ENCODE data around the gene GLRX5.
A peak's percentile ranks its signal among the peaks of the same experiment; 100 is the strongest.
"Not testable (repeated sequence)": the region's sequence is repeated elsewhere in the genome, so short reads cannot be mapped to it uniquely, and the experiment has no call there.

Gene GLRX5

DNA sequence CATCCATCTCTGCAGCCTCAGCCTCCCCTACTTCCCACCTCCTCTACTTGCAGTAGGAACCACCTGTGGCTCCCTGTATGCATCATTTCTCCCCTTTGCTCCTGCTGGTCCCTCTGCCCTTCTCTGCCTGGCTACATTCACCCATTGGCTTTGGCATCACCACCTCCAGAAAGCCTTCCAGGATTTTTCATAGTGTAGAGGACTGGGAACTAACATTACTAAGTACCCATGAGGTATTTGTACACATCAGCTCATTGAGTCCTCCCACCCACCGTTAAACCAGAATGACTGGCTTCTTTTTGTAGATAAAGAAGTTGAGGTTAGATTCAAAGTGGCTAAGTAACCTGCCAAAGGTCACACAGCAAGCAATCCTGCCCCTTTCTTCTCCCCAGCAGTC is 35.5 kb upstream of the GLRX5 start:
- DNase-seq, result no peak

DNA sequence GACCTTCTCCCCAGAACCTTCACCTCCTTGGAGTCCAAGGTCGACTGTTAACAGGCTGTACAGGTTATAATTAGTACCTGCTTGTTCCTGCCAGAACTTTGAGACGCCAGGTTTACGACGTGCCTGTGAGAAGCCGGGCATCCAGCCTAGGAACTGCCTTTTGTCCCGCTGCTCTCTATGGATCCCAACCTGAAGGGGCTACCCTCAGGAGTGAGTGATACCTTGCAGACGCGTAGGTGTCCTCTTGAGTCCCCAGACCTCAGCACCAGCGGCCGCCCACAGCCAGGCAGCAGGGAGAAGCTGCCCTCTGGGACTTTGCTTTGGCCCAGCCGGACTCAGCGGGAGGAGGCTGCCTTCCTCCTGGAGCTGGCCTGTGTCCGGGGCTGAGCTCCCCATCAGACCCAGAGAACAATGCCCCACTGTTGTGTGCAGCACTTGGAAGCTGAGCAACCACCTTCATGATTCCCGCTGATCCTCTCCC is 34.6 kb upstream of the GLRX5 start:
- DNase-seq, result no peak

DNA sequence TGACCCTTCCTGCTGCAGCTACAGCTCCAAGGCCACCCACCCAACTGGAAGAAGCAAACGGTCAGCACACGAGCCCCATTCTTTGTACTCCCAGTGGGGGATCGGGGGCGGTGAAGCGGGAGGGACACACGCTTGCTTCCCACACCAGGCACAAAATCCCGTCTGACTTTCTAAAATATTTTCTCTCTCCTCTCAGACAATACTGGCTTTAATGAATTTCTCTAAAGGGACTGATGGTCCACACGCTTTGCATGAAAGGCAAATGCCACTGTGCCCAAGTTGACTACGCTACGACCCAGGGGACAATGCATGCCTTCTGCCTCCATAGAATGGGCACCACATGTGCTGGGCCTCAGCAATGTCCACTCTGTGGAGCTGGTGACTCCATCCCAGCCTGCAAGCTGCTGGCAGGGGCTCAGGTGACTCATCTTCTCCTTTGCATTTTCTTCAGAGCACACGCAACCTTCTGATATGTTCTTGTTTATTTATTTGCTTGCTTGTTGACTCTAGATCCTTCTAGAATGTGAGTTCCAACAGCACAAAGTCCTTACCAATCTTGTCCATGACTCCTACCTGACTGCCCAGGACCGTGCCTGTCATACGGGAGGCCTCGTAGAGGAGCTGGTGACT is 34.0 kb upstream of the GLRX5 start:
- peak; percentile 51 to 57 (median 55) for DNase-seq

DNA sequence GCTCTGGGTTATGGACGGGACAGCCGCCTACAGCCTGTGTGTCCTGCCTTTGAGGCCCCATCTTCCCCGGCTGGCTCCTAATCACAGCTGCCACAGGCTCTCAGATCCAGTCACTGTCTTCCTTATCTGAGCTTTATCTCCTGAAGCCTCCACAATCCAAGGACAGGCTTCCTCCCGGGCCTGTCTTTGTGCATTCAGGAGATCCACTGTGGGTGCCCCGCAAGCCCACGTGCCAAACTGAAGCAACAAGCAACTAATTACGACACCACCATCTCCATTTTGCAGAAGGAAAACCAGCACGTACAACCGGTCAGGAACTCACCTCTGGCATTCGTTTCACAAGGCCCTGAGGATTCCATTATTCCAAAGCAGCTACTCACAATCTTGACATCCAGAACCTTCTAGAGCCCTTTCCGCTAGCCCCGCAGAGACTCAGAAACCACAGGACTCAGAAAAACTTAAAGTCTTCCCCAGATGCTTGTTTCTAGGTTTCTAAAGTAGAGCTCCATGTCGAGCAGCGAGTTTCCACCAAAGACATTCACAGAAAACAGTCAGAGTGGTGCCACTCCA is 32.4 kb upstream of the GLRX5 start:
- DNase-seq, result peak in 2 of 3 donors; percentile 47 to 55

DNA sequence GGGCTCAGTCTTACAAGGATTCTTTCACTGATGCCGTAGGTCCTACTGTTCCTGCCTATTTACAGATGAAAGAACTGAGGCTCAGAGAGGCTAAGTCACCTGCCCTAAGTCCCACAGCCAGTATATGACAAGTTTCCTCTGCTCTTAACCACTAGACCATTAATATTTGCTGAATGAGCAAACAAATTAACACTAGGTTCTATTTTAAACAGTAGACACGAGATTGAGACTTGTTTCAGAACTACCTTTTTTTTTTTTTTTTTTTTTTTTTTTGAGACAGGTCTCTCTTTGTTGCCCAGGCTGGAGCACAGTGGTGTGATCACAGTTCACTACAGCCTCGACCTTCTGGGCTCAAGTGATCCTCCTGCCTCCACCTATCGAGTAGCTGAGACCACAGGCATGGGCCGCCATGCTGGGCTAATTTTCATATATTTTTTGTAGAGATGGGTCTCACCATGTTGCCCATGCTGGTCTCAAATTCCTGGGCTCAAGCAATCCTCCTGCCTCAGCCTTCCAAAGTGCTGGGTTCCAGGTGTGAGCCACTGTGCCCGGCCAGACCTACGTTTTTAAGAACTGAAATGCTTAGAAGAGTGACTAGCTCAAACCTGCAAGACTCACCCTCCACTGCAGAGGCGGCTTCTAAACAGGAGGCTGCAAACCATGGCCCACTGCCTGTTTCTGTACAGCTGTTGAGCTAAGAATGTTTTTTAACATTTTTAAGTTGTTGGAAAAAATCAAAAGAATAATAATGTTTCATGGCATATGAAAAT is 31.3 kb upstream of the GLRX5 start:
- DNase-seq, result no peak

DNA sequence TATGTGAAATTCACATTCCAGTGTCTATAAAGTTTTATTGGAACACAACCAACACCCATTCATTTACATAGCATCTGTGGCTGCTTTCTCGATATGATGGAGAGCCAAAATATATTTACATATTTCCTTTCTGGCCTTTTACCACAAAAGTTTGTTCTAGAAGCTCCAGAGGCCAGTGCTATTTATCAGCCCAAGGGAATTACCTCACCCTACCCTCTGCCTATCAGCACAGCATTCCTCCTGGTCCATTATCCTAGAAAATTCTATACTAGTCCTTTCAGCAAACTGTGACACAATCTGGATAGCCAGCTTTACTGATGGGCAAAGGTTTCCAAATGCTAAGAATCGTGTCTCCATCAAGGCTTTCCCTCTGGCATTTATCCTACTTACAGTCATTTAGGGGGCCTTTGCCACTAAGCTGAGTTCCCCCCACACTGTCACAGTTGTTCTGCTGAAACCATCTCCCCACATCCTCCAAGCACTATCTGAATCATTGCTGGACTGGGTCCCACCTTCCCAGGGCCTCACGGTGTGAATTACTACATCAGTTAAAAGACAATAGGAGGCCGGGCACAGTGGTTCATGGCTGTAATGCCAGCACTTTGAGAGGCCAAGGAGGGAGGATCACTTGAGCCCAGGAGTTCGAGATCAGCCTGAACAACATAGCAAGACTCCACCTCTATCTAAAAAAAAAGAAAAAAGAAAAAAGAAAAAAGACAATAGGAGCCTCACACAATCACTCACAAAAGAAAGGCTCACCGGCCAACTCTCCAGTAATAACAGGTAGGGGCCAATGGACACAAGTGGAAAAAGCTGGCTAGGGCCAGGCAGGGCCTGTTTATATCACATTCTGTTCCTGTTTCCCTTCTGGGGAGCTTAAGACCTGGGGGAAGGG is 30.5 kb upstream of the GLRX5 start:
- DNase-seq, result no peak

DNA sequence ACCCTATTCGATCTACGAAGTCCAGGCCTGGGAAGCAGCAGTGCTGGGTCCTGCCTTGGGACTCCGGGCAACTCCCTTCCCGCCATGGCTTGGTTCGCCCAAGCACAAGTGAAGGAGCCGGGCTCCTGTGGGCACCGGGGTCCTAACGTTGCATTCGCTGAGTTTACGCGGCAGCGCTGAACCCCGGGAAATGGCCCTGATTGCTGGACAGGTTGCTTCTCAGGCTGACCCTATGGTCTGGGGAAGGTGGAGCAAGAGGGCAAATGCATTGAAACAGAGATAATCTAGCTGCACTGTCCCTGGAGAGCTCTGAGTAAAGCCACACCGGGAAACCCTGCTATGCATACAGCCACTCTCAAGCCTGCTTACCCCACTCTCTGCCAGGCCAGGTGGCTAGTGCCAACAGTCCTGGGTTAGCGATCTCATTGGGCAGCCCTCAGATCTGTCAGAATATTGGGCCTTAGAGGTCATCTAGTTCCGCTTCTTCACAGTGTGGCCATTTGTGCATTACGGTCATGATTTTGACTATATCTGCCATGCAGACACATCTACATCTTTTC is 29.7 kb upstream of the GLRX5 start:
- no peak for DNase-seq

DNA sequence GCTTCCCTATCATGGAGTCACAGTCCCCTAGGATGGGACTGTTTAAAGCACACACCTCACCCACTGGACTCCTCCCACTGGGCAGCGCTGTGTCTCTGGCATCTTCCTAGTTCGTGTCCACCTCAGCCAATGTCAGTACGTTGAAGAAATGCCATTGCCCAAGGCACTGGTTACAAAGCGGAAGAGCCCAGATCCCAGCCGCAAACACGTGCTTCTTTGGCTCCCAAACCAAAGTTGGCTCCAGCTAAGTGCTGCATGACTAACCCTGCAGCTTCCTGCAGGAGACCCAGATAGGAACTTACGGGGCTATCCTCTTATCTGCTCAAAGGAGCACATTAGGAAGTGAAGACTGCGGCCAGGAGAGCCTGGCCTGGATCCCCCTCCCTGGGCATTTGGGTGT is 27.7 kb upstream of the GLRX5 start:
- peak; percentile 90 to 94 (median 93) for DNase-seq

DNA sequence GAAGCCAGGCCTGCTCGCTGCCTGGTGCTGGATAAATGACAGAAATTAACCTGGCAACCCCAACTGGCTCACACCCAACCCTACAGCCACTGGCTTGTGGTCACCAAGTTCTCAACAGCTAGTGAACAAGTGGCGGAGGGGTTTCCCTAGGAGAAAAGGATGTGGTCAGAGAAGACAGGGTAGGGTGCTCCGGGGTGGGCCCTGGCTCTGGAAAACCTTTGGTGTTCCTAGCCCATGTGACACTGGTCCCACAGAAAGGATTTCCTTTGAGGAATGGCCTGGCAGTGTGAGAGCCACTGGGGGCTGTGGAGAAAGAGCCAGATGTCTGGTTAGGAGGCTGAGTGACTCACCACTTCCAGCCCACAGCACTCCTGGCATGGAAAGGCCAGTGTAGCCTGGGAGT is 27.1 kb upstream of the GLRX5 start:
- peak in 2 of 3 donors; percentile 39 to 50 for DNase-seq

DNA sequence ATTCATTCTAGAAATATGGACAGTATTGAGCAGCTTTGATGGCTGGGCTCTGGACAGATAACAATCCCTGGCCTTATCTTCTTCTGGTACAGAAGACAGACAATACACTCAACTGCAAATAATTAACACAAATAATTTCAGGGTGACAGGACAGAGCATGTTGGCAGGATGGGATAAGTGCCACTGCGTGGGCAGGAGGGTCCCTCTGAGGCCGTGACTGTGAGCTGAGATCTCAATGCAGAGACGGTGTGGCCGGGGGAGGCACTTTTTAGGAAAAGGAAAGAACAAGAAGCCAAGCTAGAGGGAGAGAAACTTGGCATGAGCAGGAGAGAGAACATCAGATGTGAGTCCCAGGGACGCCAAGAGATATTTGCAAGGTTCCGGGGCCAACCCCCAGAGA is 26.5 kb upstream of the GLRX5 start:
- DNase-seq, result no peak

DNA sequence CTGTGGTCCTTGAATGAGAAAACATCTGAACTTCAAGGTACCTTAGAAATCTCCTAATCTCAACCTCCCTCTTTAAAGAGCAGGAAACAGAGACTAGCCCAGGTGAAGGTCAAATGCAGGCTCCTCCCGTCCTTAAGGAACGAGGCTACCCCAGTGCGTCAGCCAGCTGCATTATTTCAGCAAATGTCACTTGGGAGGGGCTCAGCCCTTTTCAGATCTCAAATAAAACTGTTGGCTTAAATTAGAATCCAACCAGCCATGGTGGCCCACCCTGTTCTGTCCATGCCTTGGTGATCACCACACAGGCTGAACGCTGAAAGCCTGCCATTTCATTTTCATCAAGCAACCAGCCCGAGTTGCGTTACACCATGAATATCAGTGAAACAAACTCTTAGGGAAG is 25.4 kb upstream of the GLRX5 start:
- DNase-seq, result no peak

DNA sequence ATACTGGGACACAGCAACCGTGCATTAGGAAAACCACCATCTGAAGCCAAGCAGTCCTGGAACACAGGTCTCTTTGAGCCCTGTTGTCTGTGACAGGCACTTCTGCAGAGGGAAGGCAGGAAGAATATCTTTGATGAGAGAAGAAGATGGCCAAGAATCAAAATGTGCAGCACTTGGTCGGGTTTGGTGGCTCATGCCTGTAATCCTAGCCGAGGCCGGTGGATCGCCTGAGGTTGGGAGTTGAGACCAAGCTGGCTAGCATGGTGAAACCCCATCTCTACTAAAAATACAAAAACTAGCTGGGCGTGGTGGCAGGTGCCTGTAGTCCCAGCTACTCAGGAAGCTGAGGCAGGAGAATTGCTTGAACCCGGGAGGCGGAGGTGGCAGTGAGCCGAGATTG is 24.5 kb upstream of the GLRX5 start:
- DNase-seq, result not testable (repeated sequence)

DNA sequence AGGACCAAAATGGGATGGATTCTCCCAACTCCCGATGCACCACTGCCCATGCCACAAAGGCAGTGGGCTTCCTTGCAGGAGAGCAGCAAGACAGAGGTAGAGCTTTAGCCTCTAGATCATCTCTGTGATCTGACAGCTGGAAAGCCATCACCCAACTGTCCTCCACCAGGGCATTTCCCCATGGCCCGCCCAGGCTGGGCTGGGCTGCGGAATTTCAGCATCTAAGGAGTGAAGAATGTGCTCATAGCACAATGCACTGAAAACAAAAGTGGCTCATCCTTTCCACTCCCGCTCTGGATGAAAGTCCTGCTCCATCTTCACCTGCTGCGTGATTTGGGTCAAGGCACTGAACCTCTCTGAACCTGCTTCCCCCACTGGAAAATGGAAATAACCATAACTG is 24.0 kb upstream of the GLRX5 start:
- DNase-seq, result no peak

DNA sequence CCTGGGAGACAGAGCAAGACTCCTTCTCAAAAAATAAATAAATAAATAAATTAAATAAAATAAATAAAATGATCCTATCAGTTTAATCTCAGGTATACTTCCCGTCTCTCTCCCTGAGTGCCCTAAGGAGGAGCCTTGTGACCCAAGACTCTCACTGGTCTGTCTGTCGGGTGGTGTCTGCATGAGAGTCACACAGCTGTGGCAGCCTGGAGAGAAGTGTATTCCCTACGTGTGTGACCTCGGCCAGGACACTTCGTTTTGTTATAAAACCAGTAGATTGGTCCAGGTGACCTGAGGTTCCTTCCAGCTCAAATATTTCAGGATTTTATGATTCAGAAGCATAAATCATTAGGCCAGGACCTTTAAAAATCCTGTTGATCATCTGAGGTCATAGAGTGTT is 23.2 kb upstream of the GLRX5 start:
- DNase-seq, result no peak

DNA sequence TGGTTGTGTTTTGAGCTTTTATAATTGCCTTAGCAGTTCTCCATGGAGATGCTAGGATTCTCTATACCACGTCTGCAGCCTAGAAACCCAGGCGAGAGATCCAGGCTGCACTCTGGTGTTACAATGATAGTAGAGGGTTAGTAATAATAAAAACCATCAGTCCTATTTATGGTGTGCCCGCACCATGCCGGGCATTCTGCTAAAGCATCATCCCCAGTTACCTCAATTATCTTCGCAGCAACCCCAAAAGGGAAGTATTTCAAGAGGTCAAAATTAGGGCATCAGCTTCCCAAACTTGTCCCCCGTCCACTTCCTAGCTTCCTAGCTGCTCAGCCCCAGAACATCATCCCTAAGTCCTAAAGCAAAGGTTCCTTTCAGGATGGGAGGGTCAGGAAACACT is 21.6 kb upstream of the GLRX5 start:
- DNase-seq, result no peak

DNA sequence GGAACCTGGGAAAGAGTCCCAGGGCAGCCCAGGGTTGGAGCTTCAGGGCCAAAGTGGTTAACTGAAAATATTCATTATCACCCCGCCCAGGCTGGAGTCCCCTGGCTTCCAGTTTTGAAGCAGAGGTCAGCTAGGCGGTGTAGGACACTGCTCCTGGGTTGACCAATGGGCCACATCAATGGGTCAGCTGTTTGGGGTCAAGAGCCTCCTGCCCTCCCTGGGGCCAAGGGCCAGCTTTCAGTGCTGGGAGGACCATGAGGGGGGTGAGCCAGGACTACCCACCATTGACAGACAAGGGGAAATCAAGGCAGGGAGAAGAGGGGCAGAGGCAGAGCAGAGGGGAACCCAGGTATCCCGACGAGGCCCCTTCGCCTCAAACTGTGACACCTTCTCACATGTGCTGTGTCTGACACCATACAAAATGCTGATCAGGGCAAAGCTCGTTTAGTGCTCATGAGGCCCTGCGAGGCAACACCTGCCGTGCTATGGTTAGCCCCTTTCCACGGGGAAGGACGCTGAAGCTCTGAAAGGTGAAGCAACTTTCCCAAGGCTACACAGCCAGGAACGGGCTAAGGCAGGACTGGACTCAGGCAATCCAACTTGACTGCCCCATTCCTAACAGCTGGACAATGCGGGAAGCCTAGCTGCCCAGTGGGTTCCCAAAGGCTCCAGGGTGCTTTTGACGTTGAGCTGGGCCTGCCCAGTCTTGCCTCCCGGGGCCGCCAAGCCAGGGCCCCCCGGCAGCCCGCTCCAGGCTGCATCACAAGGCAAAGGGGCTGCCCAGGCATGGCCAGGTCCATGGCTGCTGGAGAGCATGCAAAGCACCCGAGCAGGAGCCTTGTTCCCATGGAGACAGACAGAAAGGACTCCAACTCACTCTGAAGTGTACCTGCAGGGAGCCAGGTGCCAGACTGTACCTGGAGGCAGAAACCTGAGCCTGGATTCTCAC is 20.4 kb upstream of the GLRX5 start:
- DNase-seq, result no peak

DNA sequence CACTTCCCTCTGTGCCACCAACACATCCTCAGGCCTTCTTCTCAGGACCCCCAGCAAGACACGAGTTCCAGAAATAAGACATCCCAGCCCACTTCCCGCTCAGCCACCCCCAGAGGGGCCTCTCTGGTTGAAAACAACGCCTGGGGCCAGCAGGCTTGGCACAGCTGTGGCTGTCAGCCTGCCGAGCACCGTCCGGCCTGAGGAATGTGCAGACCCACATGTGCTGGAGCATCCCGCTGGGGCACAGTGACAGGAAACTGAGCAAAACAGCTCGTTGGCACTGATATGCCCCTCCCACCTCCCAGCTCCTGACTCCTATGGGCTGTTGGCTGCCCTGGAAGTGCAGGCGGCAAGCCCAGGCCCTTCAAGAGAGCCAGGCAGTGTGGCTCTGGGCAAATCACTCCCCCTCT is 19.8 kb upstream of the GLRX5 start:
- DNase-seq, result peak in 2 of 3 donors; percentile 42 to 55

DNA sequence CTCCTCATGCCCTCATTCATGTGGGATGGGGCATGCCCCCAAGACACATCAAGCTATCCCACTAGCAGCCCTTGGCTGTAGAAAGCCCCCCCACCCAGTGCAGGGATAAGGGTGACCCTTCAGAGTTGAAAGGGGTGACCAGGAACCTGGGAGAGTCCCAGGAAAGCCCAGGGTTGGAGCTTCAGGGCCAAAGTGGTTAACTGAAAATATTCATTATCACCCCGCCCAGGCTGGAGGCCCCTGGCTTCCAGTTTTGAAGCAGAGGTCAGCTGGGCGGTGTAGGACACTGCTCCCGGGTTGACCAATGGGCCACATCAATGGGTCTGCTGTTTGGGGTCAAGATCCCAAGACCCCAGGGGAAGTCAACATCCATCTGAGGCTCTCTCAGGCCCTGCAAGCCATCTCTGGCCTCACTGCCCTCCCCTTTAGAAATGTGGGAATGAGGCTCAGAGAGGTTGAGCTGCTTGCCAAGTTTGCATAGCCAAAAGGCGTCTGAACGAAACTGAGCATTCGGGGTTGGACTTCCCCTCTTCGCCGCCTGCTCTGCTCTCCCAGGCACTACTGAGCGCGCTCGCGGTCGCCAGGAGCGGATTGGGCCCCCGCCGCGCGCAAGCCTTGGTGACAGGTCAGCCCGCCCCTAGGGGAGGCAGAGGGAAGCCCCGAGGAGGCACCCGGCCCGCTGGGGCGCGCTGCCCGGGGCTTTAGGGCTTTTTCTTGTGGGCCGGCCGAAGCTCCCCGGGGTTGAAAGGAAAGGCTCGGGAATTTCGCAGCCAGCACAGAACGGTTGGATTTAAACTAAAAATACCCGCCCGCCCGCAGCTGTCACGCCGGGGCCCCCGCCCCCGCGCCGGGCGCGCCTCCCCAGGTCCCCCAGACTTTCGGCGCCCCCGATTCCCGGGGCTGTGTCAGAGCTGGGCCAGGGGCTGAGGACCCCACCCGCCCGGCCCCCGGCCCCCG is 19.0 kb upstream of the GLRX5 start:
- peak; percentile 91 to 97 (median 96) for DNase-seq

DNA sequence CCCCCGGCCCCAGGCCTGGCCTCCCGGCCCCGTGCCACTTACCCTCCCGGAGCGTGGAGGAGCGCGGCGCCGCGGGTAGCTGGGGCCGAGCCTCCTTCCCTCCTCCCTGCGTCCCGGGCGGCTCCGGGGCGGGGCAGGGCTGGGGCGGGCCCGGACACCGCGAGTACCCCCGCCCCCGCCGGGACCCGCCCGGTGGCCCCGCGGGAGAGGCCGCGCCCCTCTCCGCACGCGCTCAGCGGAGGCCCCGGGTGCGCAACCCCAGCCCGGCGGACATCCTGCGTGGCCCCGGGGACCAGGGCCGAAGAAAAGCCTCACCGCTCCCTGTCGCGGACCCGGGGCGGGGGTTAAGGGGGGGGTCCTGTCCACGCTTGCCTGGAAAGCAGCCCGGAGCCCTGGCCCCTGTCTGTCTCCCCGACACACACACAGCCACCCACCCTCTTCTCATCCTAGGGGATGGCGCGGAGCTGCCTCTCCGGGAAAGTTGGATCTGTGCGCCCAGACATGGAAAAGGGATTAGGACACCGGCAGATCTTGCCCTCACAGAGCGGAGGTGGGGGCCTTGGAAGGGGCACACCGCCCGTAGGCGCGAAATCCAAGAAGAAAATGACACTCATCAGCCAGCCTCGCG is 18.2 kb upstream of the GLRX5 start, which contains the start of gene SYNE3:
Gene SYNE3 (minus strand): TSS at position 97 of the 628 bp plus-strand sequence. CDS start 40,829 bp downstream, outside the sequence.
- DNase-seq, result peak; percentile 81 to 96 (median 86)
